NCI-H510A treated with DMSO at 0.1 percent for 48 hours (cell line): ENCODE measurements around the gene PCDHGA6.
"Not testable (repeated sequence)": the region's sequence is repeated elsewhere in the genome, so short reads cannot be mapped to it uniquely, and the experiment has no call there.

Source experiments
- DNase-seq: peaks from one replicate; lab custom pipeline; 2025; lab: John Stamatoyannopoulos, UW

Gene PCDHGA6

DNA sequence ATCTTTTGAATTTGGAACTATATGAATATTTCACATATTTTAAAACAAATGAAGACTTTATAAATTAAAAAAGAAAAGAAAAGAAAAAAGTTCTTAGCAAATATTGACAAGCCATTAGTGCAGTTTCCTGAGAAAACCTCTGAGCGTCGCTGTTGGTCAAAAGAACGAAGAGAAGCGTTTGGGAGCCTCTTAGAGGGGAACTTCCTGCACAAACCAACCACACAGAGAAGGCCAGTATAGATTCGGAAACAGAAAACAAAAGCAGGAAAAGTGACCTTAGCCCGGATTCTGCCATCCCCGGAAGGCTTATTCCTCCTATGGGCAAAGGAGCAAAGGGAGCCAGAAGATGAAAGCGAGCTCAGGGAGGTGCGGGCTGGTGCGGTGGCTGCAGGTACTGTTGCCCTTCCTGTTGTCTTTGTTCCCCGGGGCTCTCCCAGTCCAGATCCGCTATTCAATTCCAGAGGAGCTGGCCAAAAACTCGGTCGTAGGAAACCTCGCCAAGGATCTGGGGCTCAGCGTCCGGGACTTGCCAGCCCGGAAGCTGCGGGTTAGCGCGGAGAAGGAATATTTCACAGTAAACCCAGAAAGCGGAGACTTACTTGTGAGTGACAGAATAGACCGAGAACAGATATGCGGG, 13.8 kb upstream of the PCDHGA6 start, which contains the start of gene PCDHGB2:
TSS of gene PCDHGB2 (plus strand) at position 205 of the 637 bp plus-strand sequence. CDS start at position 347, 142 bp downstream.
- DNase-seq = no peak

DNA sequence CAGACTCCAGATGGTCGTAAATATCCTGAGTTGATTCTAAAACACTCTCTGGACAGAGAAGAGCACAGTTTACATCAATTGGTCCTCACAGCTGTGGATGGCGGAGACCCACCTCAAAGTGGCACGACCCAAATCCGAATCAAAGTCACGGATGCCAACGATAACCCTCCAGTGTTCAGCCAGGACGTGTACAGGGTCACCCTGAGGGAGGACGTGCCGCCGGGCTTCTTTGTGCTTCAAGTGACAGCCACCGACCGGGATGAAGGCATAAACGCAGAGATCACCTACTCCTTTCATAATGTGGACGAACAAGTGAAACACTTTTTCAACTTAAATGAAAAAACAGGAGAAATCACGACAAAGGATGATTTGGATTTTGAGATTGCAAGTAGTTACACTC, 13.0 kb upstream of the PCDHGA6 start:
- no peak for DNase-seq

GRCh38 chr5:141362719-141363118, 11.0 kb upstream of the PCDHGA6 start:
- DNase-seq = no peak

- no peak for DNase-seq
These were observed 9.6 kb upstream of the PCDHGA6 start, which contains the start of gene PCDHGA5 for GRCh38 chr5:141363952-141364660. Gene PCDHGA5, plus strand, starts transcription at chr5:141364162. Its CDS starts 169 bp downstream, at chr5:141364331.

DNA sequence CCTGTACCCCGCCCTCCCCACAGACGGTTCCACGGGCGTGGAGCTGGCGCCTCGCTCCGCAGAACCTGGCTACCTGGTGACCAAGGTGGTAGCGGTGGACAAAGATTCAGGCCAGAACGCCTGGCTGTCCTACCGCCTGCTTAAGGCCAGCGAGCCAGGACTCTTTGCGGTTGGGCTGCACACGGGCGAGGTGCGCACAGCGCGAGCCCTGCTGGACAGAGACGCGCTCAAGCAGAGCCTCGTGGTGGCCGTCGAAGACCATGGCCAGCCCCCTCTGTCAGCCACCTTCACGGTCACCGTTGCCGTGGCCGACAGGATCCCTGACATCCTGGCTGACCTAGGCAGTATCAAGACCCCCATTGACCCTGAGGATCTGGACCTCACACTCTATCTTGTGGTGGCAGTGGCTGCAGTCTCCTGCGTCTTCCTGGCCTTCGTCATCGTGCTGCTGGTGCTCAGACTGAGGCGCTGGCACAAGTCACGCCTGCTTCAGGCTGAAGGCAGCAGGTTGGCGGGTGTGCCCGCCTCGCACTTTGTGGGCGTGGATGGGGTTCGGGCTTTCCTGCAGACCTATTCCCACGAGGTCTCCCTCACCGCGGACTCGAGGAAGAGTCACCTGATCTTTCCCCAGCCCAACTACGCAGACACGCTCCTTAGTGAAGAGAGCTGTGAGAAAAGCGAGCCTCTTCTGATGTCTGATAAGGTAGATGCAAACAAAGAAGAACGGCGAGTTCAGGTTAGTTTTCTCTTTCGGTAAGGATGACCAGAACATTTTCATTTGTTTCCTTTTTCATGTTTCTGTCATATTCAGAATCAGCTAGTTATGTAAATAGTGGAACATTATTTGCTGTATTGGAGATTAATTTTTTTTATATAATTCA, 7.4 kb upstream of the PCDHGA6 start:
- DNase-seq = no peak

GRCh38 chr5:141369994-141370848, 3.5 kb upstream of the PCDHGA6 start, which contains the start of gene PCDHGB3:
Gene PCDHGB3, plus strand, starts transcription at chr5:141370242. Its CDS starts 153 bp downstream, at chr5:141370395.
- DNase-seq = no peak

- no peak for DNase-seq
These were observed 1.9 kb upstream of the PCDHGA6 start for GRCh38 chr5:141371572-141372475.

DNA sequence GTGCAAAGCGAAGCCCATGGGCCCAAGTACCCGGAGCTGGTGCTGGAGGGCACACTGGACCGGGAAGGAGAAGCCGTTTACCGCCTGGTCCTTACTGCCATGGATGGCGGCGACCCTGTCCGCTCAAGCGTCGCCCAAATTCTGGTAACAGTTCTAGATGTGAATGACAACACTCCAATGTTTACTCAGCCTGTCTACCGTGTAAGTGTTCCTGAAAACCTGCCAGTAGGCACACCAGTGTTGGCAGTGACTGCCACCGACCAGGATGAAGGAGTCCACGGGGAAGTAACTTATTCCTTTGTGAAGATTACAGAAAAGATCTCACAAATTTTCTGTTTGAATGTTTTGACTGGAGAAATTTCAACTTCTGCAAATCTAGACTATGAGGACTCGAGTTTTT, 936 bp downstream of the PCDHGA6 start:
- no peak for DNase-seq

GRCh38 chr5:141375444-141376155, 1.9 kb downstream of the PCDHGA6 start:
- DNase-seq = not testable (repeated sequence)

DNA sequence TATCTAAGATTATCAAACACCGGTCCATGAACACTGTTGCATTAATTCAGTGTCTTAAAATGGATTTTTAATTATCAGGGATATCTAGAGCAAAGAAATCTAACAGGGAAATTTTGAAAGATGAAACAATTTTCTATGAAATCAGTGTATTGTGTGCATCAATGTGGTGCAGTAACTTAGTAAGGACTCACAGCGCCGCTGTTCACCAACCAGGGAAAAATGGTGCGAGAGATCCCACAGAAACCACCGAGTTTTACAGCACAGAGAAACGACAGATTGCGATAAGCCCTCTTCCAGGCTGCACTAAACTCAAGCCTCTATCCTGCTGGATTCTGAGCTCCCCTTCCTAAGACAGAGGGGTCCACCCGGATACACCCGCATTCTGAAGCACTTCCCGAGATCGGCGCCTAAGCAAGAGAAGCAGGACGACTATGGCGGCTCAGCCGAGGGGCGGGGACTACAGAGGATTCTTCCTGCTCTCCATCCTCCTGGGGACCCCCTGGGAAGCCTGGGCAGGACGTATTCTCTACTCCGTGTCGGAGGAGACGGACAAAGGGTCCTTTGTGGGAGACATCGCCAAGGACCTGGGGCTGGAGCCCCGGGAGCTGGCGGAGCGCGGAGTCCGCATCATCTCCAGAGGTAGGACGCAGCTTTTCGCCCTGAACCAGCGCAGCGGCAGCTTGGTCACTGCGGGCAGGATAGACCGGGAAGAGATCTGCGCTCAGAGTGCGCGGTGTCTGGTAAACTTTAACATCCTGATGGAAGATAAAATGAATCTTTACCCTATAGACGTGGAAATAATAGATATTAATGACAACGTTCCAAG, 9.0 kb downstream of the PCDHGA6 start, which contains the start of gene PCDHGA7:
TSS of gene PCDHGA7 (plus strand) at position 274 of the 826 bp plus-strand sequence. CDS start at position 432, 158 bp downstream.
- peak; percentile 24 for DNase-seq

DNA sequence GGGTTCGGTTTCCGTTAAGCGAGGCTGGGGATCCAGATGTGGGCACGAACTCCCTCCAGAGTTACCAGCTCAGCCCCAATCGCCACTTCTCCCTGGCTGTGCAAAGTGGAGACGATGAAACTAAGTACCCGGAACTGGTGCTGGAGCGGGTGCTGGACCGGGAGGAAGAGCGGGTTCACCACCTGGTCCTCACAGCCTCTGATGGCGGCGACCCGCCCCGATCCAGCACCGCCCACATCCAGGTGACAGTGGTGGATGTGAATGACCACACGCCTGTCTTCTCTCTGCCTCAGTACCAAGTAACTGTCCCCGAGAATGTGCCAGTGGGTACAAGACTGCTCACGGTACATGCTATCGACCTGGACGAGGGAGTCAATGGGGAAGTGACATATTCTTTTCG, 9.7 kb downstream of the PCDHGA6 start:
- DNase-seq = no peak

DNA sequence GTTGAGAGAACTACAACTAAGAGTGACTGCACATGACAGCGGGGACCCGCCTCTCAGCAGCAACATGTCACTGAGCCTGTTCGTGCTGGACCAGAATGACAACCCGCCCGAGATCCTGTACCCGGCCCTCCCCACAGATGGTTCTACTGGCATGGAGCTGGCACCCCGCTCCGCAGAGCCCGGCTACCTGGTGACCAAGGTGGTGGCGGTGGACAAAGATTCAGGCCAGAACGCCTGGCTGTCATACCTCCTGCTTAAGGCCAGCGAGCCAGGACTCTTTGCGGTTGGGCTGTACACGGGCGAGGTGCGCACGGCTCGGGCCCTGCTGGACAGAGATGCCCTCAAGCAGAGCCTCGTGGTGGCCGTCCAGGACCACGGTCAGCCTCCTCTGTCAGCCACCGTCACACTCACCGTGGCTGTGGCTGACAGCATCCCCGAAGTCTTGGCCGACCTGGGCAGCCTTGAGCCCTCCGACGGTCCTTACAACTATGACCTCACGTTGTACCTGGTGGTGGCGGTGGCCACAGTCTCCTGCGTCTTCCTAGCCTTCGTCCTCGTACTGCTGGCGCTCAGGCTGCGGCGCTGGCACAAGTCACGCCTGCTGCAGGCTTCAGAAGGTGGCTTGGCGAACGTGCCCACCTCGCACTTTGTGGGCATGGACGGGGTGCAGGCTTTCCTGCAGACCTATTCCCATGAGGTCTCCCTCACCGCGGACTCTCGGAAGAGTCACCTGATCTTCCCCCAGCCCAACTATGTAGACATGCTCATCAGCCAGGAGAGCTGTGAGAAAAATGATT, 11.0 kb downstream of the PCDHGA6 start:
- no peak for DNase-seq

- DNase-seq = not testable (repeated sequence)
These were observed 14.0 kb downstream of the PCDHGA6 start, which contains the start of gene PCDHGB4 for GRCh38 chr5:141387557-141388311. Gene PCDHGB4, plus strand, starts transcription at chr5:141387698. Its CDS starts 187 bp downstream, at chr5:141387885.

GRCh38 chr5:141388661-141389060, 15.0 kb downstream of the PCDHGA6 start:
- DNase-seq = no peak

GRCh38 chr5:141389153-141390042, 15.7 kb downstream of the PCDHGA6 start:
- DNase-seq = no peak
